ENCODE data around the gene SSNA1.

- TF ChIP-seq CTCF (IDR thresholded peaks at IDR 0.05), result no peak
- no peak for TF ChIP-seq POLR2A (IDR thresholded peaks at IDR 0.05)
These were observed 10.4 kb downstream of the SSNA1 start for GRCh38 chr9:137198902-137199283.

Data from ovary (tissue), 3 donors.